GM06990 (cell line): ENCODE results near the gene UBE2M.
"Not testable (repeated sequence)": the region's sequence is repeated elsewhere in the genome, so short reads cannot be mapped to it uniquely, and the experiment has no call there.

Experiments used
- DNase-seq: peaks from one replicate; pipeline ENCODE4 v3.0.0-alpha.2; 2011; ENCODE audit not compliant: insufficient read length; ENCODE audit errors: extremely low read depth
- H3K27me3 ChIP-seq: replicated peaks from 2 replicates; pipeline ENCODE4 v1.6.0; 2011; ENCODE audit warnings: low read length; ENCODE audit not compliant: control insufficient read depth, insufficient read depth
- H3K36me3 ChIP-seq: 2 replicates; pipeline ENCODE4 v1.5.1; 2011; ENCODE audit warnings: low read length; ENCODE audit not compliant: control insufficient read depth, insufficient read depth
- H3K4me3 ChIP-seq: replicated peaks from 2 replicates; pipeline ENCODE4 v1.5.1; 2011; ENCODE audit warnings: low read depth, mild to moderate bottlenecking, control low read depth, low read length
- TF ChIP-seq, protein P1 (sequence below): IDR thresholded peaks from 2 replicates; pipeline ENCODE4 v1.5.1; 2011; ENCODE audit warnings: low read length, control low read depth, mild to moderate bottlenecking, inconsistent platforms; ENCODE audit not compliant: insufficient read depth, poor library complexity, severe bottlenecking

UBE2M gene

DNA sequence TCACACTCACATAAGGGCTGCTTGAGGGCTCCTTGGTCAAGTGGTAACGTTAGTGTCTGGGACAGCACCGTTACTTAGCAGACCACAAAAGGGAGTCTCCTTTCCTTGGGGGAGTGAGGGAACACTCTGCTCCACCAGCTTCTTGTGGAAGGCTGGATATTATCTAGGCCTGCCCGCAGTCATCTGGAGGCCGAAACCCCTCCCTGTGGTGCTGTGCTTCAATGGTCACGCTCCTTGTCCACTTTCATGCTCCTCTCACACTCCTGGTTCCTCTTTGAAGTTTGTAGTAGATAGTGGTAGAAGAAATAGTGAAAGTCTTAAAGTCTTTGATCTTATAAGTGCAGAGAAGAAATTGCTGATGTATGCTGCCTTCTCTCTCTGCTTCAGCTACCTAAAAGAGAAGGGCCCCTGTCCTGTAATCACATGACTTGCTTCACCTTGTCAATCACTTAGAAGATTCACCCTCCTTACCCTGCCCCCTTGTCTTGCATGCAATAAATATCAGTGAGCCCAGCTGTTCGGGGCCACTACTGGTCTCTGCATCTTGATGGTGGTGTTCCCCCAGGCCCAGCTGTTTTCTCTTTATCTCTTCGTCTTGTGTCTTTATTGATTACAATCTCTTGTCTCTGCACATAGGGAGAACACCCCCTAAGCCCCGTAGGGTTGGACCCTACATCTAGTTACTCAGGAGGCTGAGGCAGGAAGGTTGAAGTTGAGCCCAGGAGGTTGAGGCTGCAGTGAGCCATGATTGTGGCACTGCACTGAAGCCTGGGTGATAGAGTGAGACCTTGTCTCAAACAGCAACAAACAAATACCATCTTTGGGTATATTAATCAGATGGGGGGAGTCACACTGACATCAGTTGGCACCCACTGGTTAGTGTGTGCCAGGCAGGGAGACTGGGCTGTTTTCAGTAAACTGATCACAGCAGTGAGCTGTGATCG, 26.4 kb upstream of the UBE2M start:
- Histone ChIP-seq H3K36me3 (peaks cover 7% of the 10 kb centered on the region), H3K27me3 (no peaks in the 10 kb centered on the region), H3K4me3 (no peak overlapping the region)
- no peak for DNase-seq
- TF ChIP-seq, protein P1, sequence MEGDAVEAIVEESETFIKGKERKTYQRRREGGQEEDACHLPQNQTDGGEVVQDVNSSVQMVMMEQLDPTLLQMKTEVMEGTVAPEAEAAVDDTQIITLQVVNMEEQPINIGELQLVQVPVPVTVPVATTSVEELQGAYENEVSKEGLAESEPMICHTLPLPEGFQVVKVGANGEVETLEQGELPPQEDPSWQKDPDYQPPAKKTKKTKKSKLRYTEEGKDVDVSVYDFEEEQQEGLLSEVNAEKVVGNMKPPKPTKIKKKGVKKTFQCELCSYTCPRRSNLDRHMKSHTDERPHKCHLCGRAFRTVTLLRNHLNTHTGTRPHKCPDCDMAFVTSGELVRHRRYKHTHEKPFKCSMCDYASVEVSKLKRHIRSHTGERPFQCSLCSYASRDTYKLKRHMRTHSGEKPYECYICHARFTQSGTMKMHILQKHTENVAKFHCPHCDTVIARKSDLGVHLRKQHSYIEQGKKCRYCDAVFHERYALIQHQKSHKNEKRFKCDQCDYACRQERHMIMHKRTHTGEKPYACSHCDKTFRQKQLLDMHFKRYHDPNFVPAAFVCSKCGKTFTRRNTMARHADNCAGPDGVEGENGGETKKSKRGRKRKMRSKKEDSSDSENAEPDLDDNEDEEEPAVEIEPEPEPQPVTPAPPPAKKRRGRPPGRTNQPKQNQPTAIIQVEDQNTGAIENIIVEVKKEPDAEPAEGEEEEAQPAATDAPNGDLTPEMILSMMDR = no peak

DNA sequence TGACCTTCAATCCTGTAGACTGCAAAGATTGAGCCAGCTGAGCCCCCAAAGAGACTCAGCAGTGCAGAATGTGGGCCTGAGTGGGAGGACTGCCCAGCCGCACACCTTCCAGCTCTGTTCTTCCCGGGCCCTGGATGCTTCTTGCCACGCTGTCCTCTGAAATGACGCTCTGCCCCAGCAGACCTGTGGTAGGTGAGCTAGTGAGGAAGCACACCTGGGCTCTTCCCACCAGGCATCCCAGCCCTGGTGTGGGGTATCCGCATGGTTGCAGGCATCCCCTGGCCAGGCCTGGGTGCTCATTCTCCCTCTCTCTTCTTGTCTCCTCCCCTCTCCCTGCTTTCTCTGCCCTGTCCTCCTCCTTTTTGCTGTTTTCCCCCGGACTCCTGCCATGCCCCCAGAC, 24.6 kb upstream of the UBE2M start:
- no peak for DNase-seq
- Histone ChIP-seq H3K36me3 (peaks cover 7% of the 10 kb centered on the region), H3K4me3 (no peak overlapping the region), H3K27me3 (no peaks in the 10 kb centered on the region)
- TF ChIP-seq, protein P1 = no peak

DNA sequence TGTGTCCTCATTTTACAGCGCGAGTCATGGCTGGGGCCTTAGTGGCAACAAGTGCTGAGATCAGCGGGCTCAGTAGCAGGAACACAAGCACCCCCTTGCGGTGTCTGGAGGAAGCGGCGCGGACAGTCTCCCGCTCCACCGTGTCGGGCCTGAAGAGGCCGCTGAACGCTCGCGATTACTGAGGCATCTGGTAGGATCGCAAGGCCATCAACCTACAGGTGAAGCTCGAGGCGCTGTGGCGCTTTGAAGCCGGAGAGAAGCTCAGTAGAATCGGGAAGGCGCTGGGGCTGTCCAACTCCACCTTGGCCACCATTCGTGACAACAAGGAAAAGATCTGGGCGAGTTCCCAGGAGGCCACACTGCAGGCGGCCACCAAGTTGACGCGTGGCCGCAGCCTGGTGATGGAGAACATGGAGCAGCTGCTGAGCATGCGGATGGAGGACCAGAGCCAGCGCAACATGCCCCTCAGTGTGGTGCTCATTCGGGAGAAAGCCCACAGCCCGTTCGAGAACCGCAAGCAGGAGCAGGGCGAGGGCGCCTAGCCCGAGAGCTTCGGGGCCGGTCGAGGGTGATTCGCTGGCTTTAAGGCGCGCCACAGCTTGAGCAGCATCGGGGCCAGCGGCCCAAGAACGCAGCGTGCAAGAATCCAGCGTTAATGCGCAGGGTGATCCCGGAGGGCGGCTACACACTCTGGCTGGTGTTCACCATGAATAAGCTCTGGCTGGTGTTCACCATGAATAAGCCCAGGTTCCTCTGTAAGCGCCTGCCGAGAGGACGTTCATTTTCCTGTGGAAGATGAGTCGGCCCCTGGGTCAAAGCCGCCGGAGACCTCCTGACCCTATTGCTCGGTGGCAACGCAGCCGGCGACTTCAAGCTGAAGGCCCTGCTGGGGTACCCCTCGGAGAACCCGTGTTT, 23.1 kb upstream of the UBE2M start:
- Histone ChIP-seq H3K36me3 (peaks cover 7% of the 10 kb centered on the region), H3K27me3 (no peaks in the 10 kb centered on the region), H3K4me3 (no peak overlapping the region)
- peak; percentile 89 for DNase-seq
- TF ChIP-seq, protein P1 = peak; percentile 98

DNA sequence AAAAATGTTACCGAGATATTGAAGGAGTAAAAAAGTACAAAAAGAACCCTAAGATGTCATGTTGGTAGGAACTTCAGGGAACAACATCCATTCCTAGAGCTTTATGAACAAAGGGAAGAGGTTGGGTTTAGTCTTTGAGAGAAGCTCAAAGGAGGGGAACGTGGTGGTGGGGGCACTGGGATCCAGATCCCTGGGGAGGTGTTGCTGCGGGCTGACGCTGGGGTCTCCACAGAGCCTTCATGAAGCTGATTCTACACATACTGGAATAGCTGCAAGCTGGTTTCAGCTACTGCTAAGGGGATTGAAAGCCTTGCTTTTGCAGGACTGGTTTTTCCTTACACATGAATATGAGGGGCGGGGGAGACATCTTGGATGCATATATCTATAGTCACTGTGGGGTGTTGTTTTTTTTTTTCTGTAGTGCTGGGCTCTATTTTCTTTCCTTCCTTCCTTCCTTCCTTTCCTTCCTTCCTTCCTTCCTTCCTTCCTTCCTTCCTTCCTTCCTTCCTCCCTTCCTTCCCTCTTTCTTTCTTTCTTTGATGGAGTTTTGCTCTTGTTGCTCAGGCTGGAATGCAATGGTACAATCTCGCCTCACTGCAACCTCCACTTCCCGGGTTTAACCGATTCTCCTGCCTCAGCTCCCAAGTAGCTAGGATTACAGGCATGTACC, 21.2 kb upstream of the UBE2M start:
- Histone ChIP-seq H3K4me3 (no peak overlapping the region), H3K36me3 (peaks cover 7% of the 10 kb centered on the region), H3K27me3 (no peaks in the 10 kb centered on the region)
- TF ChIP-seq, protein P1 = no peak
- DNase-seq = no peak

DNA sequence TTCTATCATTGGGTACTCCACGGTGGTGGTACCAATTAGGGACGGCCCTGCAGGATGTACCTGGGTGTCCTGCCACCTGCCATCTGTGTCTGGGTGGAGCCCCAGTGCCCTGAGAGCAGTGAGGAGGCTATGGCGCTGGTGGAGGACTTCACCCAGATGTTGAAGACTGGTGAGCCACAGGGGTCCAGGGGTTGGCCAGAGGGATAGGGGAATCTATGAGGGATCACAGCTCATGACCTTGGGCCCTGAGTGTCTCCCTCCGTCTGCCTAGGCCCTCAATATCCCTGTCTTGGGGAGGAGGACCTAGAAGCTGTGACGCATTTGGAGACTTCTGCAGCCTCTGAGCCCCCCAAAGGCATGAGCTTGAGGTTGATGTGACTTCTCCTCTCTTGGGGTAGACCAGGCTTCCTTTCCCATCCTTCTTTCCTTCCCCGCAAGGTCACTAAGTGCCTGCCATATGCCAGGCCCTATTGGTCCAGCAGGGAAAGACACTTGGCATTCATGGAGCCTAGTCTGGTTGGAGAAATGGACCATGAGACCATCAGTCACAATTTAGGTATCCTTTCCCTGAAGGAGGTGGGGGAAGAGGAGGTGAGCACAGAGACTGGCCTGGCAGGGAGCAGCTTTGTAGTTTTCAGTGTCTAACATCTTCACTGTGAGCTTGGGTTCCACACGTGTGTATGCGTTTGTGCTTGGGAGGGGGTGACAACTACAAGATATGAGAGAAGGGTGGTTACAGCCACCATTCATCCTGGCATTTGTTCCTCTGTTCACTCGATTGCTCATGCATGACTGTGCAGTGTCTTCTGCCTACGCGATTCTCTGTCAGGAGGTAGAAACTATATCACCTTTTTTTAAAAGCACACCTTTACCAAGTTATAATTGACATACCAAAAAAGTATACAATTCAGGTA, 19.9 kb upstream of the UBE2M start:
- Histone ChIP-seq H3K36me3 (peaks cover 4% of the 10 kb centered on the region), H3K4me3 (no peak overlapping the region), H3K27me3 (no peaks in the 10 kb centered on the region)
- no peak for DNase-seq
- TF ChIP-seq, protein P1 = no peak

DNA sequence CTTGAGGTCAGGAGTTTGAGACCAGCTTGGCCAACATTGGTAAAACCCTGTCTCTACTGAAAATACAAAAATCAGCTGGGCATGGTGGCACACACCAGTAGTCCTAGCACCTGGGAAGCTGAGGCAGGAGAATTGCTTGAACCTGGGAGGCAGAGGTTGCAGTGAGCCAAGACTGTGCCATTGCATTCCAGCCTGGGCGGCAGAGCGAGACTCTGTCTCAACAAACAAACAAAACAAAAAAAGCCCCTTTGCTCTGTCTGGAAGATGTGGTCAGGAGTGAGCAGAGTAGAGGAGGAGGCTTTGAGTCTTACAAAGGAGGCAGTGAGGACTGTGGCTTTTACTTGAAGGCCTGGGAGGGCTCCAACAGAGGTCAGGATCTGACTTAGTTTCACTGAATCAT, 19.2 kb upstream of the UBE2M start:
- DNase-seq, H3K27me3 ChIP-seq, H3K4me3 ChIP-seq, H3K36me3 ChIP-seq: not testable (repeated sequence)
